Measurements from ENCODE around the gene DCAF6. TPM values are rescaled to one million over a fixed set of nuclear protein-coding genes. Genes with fewer than 3 reads are reported as not detected.

The DCAF6 gene
- total RNA-seq, 1 experiment from 2014 or later, result 46.2 TPM

GRCh38 chr1:167950569-167950968, 14.1 kb downstream of the DCAF6 start:
- DNase-seq (ENCODE audit: extremely low read depth, low read depth), result no peak

GRCh38 chr1:167955915-167956314, 19.4 kb downstream of the DCAF6 start:
- no peak for DNase-seq (ENCODE audit: extremely low read depth, low read depth)

DNA sequence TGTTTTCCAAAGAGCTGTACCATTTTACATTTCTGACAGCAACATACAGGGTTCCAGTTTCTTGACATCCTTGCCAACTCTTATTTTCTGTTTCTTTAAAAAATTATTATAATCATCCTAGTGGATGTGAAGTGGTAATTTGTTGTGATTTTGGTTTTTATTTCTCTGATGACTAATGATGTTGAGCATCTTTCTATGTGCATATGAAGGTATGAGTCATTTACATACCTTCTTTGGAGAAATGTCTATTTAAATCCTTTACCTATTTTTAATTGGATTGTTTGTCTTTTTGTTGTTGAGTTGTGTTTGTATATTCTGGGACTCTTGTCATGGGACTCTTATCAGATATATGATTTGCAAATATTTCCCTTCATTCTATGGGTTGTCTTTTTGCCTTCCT, 21.2 kb downstream of the DCAF6 start:
- no peak for DNase-seq (ENCODE audit: extremely low read depth, low read depth)

DNA sequence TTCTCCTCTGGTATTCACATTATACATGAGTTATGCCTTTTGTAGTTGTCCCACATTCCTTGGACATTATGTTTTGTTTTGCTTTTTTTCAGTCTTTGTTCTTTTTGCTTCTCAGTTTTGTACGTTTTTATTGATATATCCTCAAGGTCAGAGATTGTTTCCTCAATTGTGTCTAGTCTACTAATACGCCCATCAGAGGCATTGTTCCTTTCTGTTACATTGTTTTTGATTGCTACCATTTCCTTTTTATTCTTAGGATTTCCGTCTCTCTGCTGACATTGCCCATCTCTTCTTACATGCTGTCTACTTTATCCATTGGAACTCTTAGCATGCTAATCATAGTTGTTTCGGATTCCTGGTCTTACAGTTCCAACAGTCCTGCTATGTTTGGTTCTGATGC, 28.2 kb downstream of the DCAF6 start:
- DNase-seq (ENCODE audit: extremely low read depth, low read depth), result no peak

DNA sequence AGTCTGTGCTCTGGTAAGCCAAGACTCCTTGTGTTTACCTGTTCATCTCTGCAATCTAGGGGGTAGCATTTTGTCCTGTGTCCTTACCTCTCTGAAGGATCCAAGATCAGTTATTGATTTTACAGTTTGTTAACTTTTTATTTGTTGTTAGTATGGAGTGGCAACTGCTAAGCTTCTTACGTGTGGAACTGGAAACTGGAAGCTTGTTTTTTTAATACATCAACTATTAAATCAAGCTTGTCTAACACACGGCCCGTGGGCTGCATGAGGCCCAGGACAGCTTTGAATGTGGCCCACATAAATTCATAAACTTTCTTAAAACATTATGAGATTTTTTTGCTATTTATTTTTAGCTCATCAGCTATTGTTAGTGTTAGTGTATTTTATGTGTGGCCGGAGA, 29.6 kb downstream of the DCAF6 start:
- DNase-seq (ENCODE audit: extremely low read depth, low read depth), result no peak

GRCh38 chr1:167968569-167968968, 32.1 kb downstream of the DCAF6 start:
- no peak for DNase-seq (ENCODE audit: extremely low read depth, low read depth)

- no peak for DNase-seq (ENCODE audit: extremely low read depth, low read depth)
Measured at GRCh38 chr1:167973832-167974231, 37.3 kb downstream of the DCAF6 start.

- DNase-seq (ENCODE audit: extremely low read depth, low read depth), result no peak
Measured at GRCh38 chr1:167974698-167975097, 38.2 kb downstream of the DCAF6 start.

DNA sequence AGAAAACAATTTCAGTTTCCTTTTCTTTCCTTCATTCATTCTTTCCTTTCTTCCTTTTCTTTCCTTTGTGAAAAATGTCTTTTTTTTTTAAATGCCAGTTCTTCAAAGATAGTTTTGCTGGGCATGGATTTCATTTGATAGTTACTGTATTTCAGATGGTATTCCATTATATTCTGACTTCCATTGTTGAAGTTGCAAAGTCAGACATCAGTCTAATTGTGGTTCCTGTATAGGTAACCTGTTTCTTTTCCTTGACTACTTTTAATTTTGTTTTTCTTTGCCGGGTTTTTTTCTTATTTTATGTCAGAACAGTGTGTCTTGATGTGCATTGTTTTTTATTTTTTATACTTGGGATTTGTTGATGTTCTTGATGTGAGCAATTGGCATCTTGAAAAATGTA, 40.8 kb downstream of the DCAF6 start:
- no peak for DNase-seq (ENCODE audit: extremely low read depth, low read depth)

GRCh38 chr1:167981933-167982332, 45.5 kb downstream of the DCAF6 start:
- DNase-seq (ENCODE audit: extremely low read depth, low read depth), result no peak

- no peak for DNase-seq (ENCODE audit: extremely low read depth, low read depth)
Measured at GRCh38 chr1:167983797-167984420, 47.4 kb downstream of the DCAF6 start.

- DNase-seq (ENCODE audit: extremely low read depth, low read depth), result no peak
Measured at GRCh38 chr1:167984886-167985489, 48.5 kb downstream of the DCAF6 start.

- no peak for DNase-seq (ENCODE audit: extremely low read depth, low read depth)
Measured at GRCh38 chr1:167987174-167987573, 50.7 kb downstream of the DCAF6 start.

GRCh38 chr1:167991546-167991945, 55.1 kb downstream of the DCAF6 start:
- DNase-seq (ENCODE audit: extremely low read depth, low read depth), result no peak

GRCh38 chr1:167993720-167994119, 57.2 kb downstream of the DCAF6 start:
- no peak for DNase-seq (ENCODE audit: extremely low read depth, low read depth)

GRCh38 chr1:167994560-167994959, 58.1 kb downstream of the DCAF6 start:
- DNase-seq (ENCODE audit: extremely low read depth, low read depth), result no peak

GRCh38 chr1:167995038-167995437, 58.6 kb downstream of the DCAF6 start:
- no peak for DNase-seq (ENCODE audit: extremely low read depth, low read depth)

- no peak for DNase-seq (ENCODE audit: extremely low read depth, low read depth)
Measured at GRCh38 chr1:167996266-167996665, 59.8 kb downstream of the DCAF6 start.

DNA sequence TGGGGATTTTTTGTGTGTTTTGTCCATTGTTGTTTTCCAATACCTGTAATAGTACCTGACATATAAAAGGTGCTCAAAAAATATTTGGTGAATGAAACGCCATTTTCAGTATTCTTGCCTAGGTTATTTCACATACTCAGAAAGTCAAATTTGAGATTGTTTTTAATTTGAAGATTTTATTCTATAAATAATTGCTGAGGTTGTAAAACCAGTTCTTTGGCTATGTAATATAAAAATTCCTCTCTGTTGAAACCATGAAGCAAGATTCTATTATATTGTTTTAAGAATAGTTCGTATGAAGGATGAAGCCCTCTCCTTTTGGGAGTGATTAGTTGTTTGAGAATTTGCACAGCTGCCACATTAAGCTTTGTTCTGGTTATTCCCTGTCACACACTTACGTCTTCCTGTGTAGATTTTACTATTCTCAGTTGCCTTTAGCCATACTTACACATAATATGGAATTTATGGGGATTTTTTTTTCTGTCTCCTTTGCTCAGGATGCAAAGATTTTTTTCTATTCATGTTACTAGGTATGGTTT, 60.6 kb downstream of the DCAF6 start:
- DNase-seq (ENCODE audit: extremely low read depth, low read depth), result no peak

DNA sequence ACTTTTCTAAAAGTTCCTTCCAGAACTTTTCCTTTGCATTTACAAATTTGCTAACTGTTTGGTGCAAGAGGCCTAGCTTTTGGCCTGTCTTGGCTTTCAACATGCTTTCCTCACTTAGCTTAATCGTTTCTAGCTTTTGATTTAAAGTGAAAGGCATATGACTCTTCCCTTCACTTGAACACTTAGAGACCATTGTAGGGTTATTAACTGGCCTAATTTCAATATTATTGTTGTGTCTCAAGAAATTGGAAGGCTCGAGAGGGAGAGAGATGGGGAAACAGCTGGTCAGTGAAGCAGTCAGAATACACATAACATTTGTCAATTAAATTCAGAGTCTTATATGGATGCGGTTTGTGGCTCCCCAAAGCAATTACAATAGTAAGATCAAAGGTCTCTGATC, 63.4 kb downstream of the DCAF6 start:
- DNase-seq (ENCODE audit: extremely low read depth, low read depth), result no peak

DNA sequence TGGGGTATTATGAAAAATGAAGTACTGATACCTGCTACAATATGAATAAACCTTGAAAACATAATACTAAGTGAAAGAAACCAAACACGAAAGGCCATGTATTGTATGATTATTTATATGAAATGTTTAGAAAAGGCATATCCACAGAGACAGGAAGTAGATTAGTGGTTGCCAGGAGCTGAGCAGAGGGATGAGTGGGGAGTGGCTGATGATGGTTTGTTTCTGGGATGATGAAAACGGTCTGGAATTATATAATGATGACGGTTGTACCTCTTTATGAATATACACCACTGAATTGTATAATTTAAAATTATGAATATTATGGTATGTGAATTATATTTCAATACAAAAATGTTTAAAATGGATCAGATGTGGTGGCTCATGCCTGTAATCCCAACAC, 64.2 kb downstream of the DCAF6 start:
- DNase-seq (ENCODE audit: extremely low read depth, low read depth), result no peak

DNA sequence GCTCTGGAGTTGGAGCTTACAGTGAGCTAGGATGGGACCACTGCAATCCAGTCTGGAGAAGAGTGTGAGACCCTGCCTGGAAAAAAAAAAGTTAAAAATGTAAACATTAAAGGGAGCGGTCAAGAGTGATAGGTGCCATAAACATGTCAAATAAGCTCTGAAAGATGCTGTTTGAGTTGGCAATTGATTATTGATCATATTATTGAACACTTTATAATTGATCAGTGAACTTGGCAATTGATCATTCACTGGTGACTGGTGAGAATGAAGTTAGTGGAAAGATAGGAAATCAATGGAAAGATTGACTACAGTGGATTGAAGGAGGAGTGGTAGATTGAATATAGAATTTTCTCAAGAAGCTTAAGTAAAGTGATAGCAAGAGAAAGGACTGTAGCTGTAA, 64.7 kb downstream of the DCAF6 start:
- no peak for DNase-seq (ENCODE audit: extremely low read depth, low read depth)

- no peak for DNase-seq (ENCODE audit: extremely low read depth, low read depth)
Measured at GRCh38 chr1:168004531-168004930, 68.0 kb downstream of the DCAF6 start.

Measured in NCI-H460 (cell line).